Osteoblast (primary cell): Measurements from ENCODE around the gene MT1X. TPM values are rescaled to one million over a fixed set of nuclear protein-coding genes. Genes with fewer than 3 reads are reported as not detected.

Source experiments
- DNase-seq: peaks from one replicate; pipeline ENCODE4 v3.0.0; 2011; ENCODE audit warnings: low spot score, mixed read lengths; ENCODE audit not compliant: insufficient read length; ENCODE audit errors: missing footprints
- H2AFZ ChIP-seq: 2 replicates; pipeline ENCODE4 v1.6.0; 2011; ENCODE audit warnings: mild to moderate bottlenecking, low read length
- H3K27ac ChIP-seq: 2 replicates; pipeline ENCODE4 v1.5.1; 2011; ENCODE audit warnings: mild to moderate bottlenecking, low read depth, low read length, moderate library complexity
- H3K27me3 ChIP-seq: 2 replicates; pipeline ENCODE4 v1.6.0; 2012; ENCODE audit warnings: mild to moderate bottlenecking, control low read depth, inconsistent platforms, low read length, moderate library complexity; ENCODE audit not compliant: insufficient read depth
- H3K36me3 ChIP-seq: 2 replicates; pipeline ENCODE4 v1.5.1; 2011; ENCODE audit warnings: mild to moderate bottlenecking, low read length, control low read depth, moderate library complexity; ENCODE audit not compliant: insufficient read depth
- H3K4me1 ChIP-seq: 2 replicates; pipeline ENCODE4 v1.5.1; 2011; ENCODE audit warnings: mild to moderate bottlenecking, low read length, control low read depth, moderate library complexity; ENCODE audit not compliant: insufficient read depth
- H3K4me2 ChIP-seq: 2 replicates; pipeline ENCODE4 v1.6.0; 2011; ENCODE audit warnings: mild to moderate bottlenecking, low read length; ENCODE audit not compliant: insufficient read depth
- H3K4me3 ChIP-seq: fragments of 200-600 bp; sonication (generic); 3 replicates; pipeline ENCODE4 v1.5.1; 2012; ENCODE audit warnings: mild to moderate bottlenecking, low read length, inconsistent platforms; ENCODE audit not compliant: insufficient read depth
- H3K79me2 ChIP-seq: 2 replicates; pipeline ENCODE4 v1.6.0; 2012; ENCODE audit warnings: mild to moderate bottlenecking, low read length, control low read depth, inconsistent platforms; ENCODE audit not compliant: insufficient read depth
- H3K9me3 ChIP-seq: 2 replicates; pipeline ENCODE4 v1.5.1; 2011; ENCODE audit warnings: low read depth, low read length, control low read depth
- H4K20me1 ChIP-seq: 2 replicates; pipeline ENCODE4 v1.6.0; 2012; ENCODE audit warnings: mild to moderate bottlenecking, low read length, control low read depth; ENCODE audit not compliant: insufficient read depth
- CTCF ChIP-seq: IDR thresholded peaks from 2 replicates; pipeline ENCODE4 v1.5.1; 2011; ENCODE audit warnings: mild to moderate bottlenecking, low read depth, low read length, moderate library complexity; ENCODE audit errors: extremely low read depth
- total RNA-seq: library from RNA; depleted of rRNA; stranded (reverse); fragments of >200 nt; gene quantifications from 2 replicates; pipeline ENCODE4 v1.2.3, GENCODE V29; 2012

MT1X gene
- total RNA-seq, 1 donor: 81.4 TPM

GRCh38 chr16:56684256-56684925 lies 2.1 kb downstream of the MT1X start:
- Histone ChIP-seq H3K79me2 (no peaks in the 10 kb centered on the region), H4K20me1 (no peaks in the 10 kb centered on the region), H3K4me2 (no peak overlapping the region), H2AFZ (no peak overlapping the region), H3K4me3 (no peak overlapping the region), H3K27ac (no peak overlapping the region), H3K9me3 (no peaks in the 10 kb centered on the region), H3K36me3 (no peaks in the 10 kb centered on the region), H3K4me1 (peaks cover 14% of the 10 kb centered on the region), H3K27me3 (no peaks in the 10 kb centered on the region)
- TF ChIP-seq CTCF: no peak
- DNase-seq: no peak

GRCh38 chr16:56684926-56685590 lies 2.8 kb downstream of the MT1X start:
- no peak for TF ChIP-seq CTCF
- peaks cover 14% of the 10 kb centered on the region for H3K4me1 ChIP-seq
- H3K79me2 ChIP-seq: no peaks in the 10 kb centered on the region
- H3K9me3 ChIP-seq: no peaks in the 10 kb centered on the region
- no peaks in the 10 kb centered on the region for H4K20me1 ChIP-seq
- H3K36me3 ChIP-seq: no peaks in the 10 kb centered on the region
- H3K27me3 ChIP-seq: no peaks in the 10 kb centered on the region
- H3K4me2 ChIP-seq: no peak overlapping the region
- DNase-seq: no peak
- H3K4me3 ChIP-seq: no peak overlapping the region
- H3K27ac ChIP-seq: no peak overlapping the region
- no peak overlapping the region for H2AFZ ChIP-seq

- Histone ChIP-seq H3K79me2 (no peaks in the 10 kb centered on the region), H3K4me2 (no peak overlapping the region), H2AFZ (no peak overlapping the region), H3K4me3 (no peak overlapping the region), H3K4me1 (peaks cover 14% of the 10 kb centered on the region), H3K27ac (no peak overlapping the region), H3K9me3 (no peaks in the 10 kb centered on the region), H3K27me3 (no peaks in the 10 kb centered on the region), H4K20me1 (no peaks in the 10 kb centered on the region), H3K36me3 (no peaks in the 10 kb centered on the region)
- DNase-seq: no peak
- no peak for TF ChIP-seq CTCF
These were observed 4.5 kb downstream of the MT1X start for GRCh38 chr16:56686758-56687157.

GRCh38 chr16:56688762-56689161 lies 6.5 kb downstream of the MT1X start:
- Histone ChIP-seq H3K9me3 (no peaks in the 10 kb centered on the region), H3K36me3 (no peaks in the 10 kb centered on the region), H3K27ac (no peak overlapping the region), H3K4me3 (no peak overlapping the region), H3K4me1 (peaks cover under 1% of the 10 kb centered on the region), H4K20me1 (no peaks in the 10 kb centered on the region), H3K27me3 (no peaks in the 10 kb centered on the region), H2AFZ (no peak overlapping the region), H3K79me2 (no peaks in the 10 kb centered on the region), H3K4me2 (no peak overlapping the region)
- no peak for DNase-seq
- no peak for TF ChIP-seq CTCF
